Adrenal gland (tissue), 12 donors: Measurements from ENCODE around the gene GFER. TPM values are rescaled to one million over a fixed set of nuclear protein-coding genes. Genes with fewer than 3 reads are reported as not detected.

Experiments used
- DNase-seq, 7 donors: peaks; one replicate each; pipeline ENCODE4 v3.0.0-alpha.2; 2019 to 2020
- H3K27ac ChIP-seq, 5 donors: fragments of 200-600 bp; sonication (generic) in 4 of 5; 1 replicate in 3 of 5; 2 replicates in 2 of 5; pipeline versions ENCODE4 v1.5.1 to v1.8.0; 2016 to 2020; ENCODE audit warnings: mild to moderate bottlenecking in 1 of 5
- H3K27me3 ChIP-seq: fragments of 200-600 bp; 2 replicates; pipeline ENCODE4 v1.8.0; 2021
- H3K36me3 ChIP-seq, 2 donors: fragments of 200-600 bp; replicated peaks in 1 of 2; 1 replicate in 1 of 2; 2 replicates in 1 of 2; pipeline versions ENCODE4 v1.5.1 to v1.8.0; 2018 to 2022
- H3K4me1 ChIP-seq, 2 donors: fragments of 200-600 bp; replicated peaks in 1 of 2; 1 replicate in 1 of 2; 2 replicates in 1 of 2; pipeline versions ENCODE4 v1.5.1 to v1.8.0; 2018 to 2021
- H3K4me3 ChIP-seq, 4 donors: fragments of 200-600 bp; sonication (generic) in 3 of 4; one replicate each; pipeline ENCODE4 v1.5.1; 2016 to 2018
- H3K9me3 ChIP-seq, 3 donors: fragments of 200-600 bp; sonication (generic) in 1 of 3; replicated peaks in 1 of 3; 1 replicate in 2 of 3; 2 replicates in 1 of 3; pipeline versions ENCODE4 v1.5.1 to v1.8.0; 2016 to 2021
- CTCF ChIP-seq, 6 experiments: fragments of 450-650 bp in 4 of 6; fragments of 200-600 bp in 2 of 6; sonication (generic) in 1 of 6; IDR thresholded peaks; 1 replicate in 5 of 6; 2 replicates in 1 of 6; pipeline versions ENCODE4 v1.5.1 to v1.8.0; 2016 to 2021; ENCODE audit warnings: antibody characterized with exemption in 6 of 6, mild to moderate bottlenecking in 2 of 6, moderate library complexity in 1 of 6
- POLR2A ChIP-seq, 2 donors: fragments of 450-650 bp; IDR thresholded peaks; one replicate each; pipeline ENCODE4 v1.6.1; 2017; ENCODE audit warnings: antibody characterized with exemption in 2 of 2, mild to moderate bottlenecking in 2 of 2, moderate library complexity in 1 of 2
- WGBS, 4 donors: extraction: QIAGEN DNeasy Blood & Tissue Kit in 2 of 4; methylation state at CpG; one replicate each; pipeline versions ENCODE4 v1.1.5 to v1.1.7; 2013 to 2017; 5-methylcytosine and 5-hydroxymethylcytosine counted together
- intact Hi-C, 2 donors: fragments of 100-400 bp; cut with DNase I; formaldehyde crosslinking; loops; one replicate each; pipeline versions ENCODE4 v1.14.1 to v1.15.0; 2022 to 2023
- polyA plus RNA-seq, 3 donors: library from polyadenylated mRNA; stranded (reverse); fragments of 200-250 nt in 2 of 3; fragments of 350-450 nt in 1 of 3; fragmentation: Illumina TruSeq in 1 of 3; extraction: RNeasy Lipid Tissue Mini Kit (QIAGEN cat#74804) in 1 of 3; gene quantifications; one replicate each; pipeline ENCODE4 v1.2.3, GENCODE V29; 2013 to 2014
- total RNA-seq, 9 donors: library from RNA; depleted of rRNA in 4 of 9; stranded (reverse); fragments of >200 nt in 4 of 9; fragments of 120-200 nt in 1 of 9; fragmentation: NEBNext Ultra II Directional in 1 of 9; extraction: Animal tissue kit (Norgen Biotek cat#: 25700) in 1 of 9; gene quantifications; one replicate each; pipeline versions ENCODE4 v1.1.0 to v1.2.4, GENCODE V29; 2013 to 2023
- donor health status: healthy with polysubstance abuse.
- donor health status: Bipolar disorder and iron deficiency.
- donor health status: DM: yes; HTN: yes; CAD: no.
- donor health status: DM: no; HTN: no; CAD: no.
- donor health status: DM: no; HTN: no; CAD: no.
- donor health status: DM: yes; HTN: yes; CAD: no.

The GFER gene
- total and polyA plus RNA-seq, 12 donors = 16.4 to 60.8 (median 27.8) TPM

- intact Hi-C loops = no loop called here
- WGBS, 4 donors = 14 to 28% (median 23%) methylated on average over 11 to 24 of the region's 24 CpGs
Measured at GRCh38 chr16:1965396-1966001, 18.5 kb upstream of the GFER start.

GRCh38 chr16:1966460-1966859 lies 17.5 kb upstream of the GFER start, which contains the start of gene RNF151:
RNF151 (plus strand) TSS chr16:1966856; CDS start chr16:1966882, 26 bp downstream.
- no peak for DNase-seq
- WGBS, 4 donors = 94 to 96% (median 95%) methylated on average over 3 to 6 of the region's 6 CpGs
- TF ChIP-seq POLR2A (IDR thresholded peaks at IDR 0.05) = no peak
- no peak for TF ChIP-seq CTCF (IDR thresholded peaks at IDR 0.05)

More at GRCh38 chr16:1965396-1966001, 18.5 kb upstream of the GFER start:
- H3K4me1 ChIP-seq = peaks cover 10 to 24% of the 10 kb centered on the region in 2 donors
- DNase-seq = no peak
- peak overlapping the region; percentile 85 to 98 (median 95) for H3K27ac ChIP-seq
- peak overlapping the region; percentile 72 to 92 (median 90) for H3K4me3 ChIP-seq
- no peaks in the 10 kb centered on the region for H3K9me3 ChIP-seq
- H3K36me3 ChIP-seq = peaks cover 0 to 23% of the 10 kb centered on the region in 2 donors
- TF ChIP-seq POLR2A (IDR thresholded peaks at IDR 0.05) = no peak
- no peaks in the 10 kb centered on the region for H3K27me3 ChIP-seq

GRCh38 chr16:1968146-1968953 lies 15.6 kb upstream of the GFER start:
- no peak for TF ChIP-seq CTCF (IDR thresholded peaks at IDR 0.05)
- TF ChIP-seq POLR2A (IDR thresholded peaks at IDR 0.05) = no peak
- WGBS, 4 donors = 78 to 89% (median 87%) methylated on average over 10 to 41 of the region's 41 CpGs
- Histone ChIP-seq H3K4me1 (peaks cover 15 to 34% of the 10 kb centered on the region in 2 donors), H3K27me3 (no peaks in the 10 kb centered on the region), H3K4me3 (no peak overlapping the region), H3K27ac (no peak overlapping the region), H3K9me3 (no peaks in the 10 kb centered on the region), H3K36me3 (peaks cover 0 to under 1% of the 10 kb centered on the region in 2 donors)
- DNase-seq = no peak
- intact Hi-C loops = no loop called here

More at GRCh38 chr16:1966460-1966859, 17.5 kb upstream of the GFER start, which contains the start of gene RNF151:
- H3K27ac ChIP-seq = peak within 1 kb of the TSS in 2 of 5 donors; percentile 95 to 96
- peak within 1 kb of the TSS in 1 of 4 donors; percentile 90 for H3K4me3 ChIP-seq
- no peaks in the 10 kb centered on the region for H3K9me3 ChIP-seq
- H3K36me3 ChIP-seq = peaks cover 0 to 19% of the 10 kb centered on the region in 2 donors
- peaks cover 10 to 29% of the 10 kb centered on the region in 2 donors for H3K4me1 ChIP-seq
- intact Hi-C loops = no loop called here
- H3K27me3 ChIP-seq = no peaks in the 10 kb centered on the region

- H3K4me3 ChIP-seq = peak within 1 kb of the TSS; percentile 74 to 100 (median 93)
- peak; percentile 92 to 96 (median 94) for DNase-seq
- H3K36me3 ChIP-seq = peaks cover 0 to 30% of the 10 kb centered on the region in 2 donors
- peak within 1 kb of the TSS; percentile 16 to 96 (median 79) for H3K27ac ChIP-seq
- WGBS, 4 donors = 0% methylated on average over 1 to 78 of the region's 78 CpGs
- H3K27me3 ChIP-seq = no peaks in the 10 kb centered on the region
- H3K4me1 ChIP-seq = peaks cover 7 to 21% of the 10 kb centered on the region in 2 donors
- intact Hi-C loops = no loop called here
- no peaks in the 10 kb centered on the region for H3K9me3 ChIP-seq
- TF ChIP-seq CTCF (IDR thresholded peaks at IDR 0.05) (no peak), POLR2A (IDR thresholded peaks at IDR 0.05) (peak; percentile 84 to 89)
Measured at GRCh38 chr16:1971796-1972489, 12.1 kb upstream of the GFER start, which contains the start of gene TBL3. TBL3 (plus strand) TSS chr16:1972053; CDS start chr16:1972165, 112 bp downstream.
